ENCODE measurements around the gene GCNA. TPM values are rescaled to one million over a fixed set of nuclear protein-coding genes. Genes with fewer than 3 reads are reported as not detected.
A peak's percentile ranks its signal among the peaks of the same experiment; 100 is the strongest.

GCNA gene
- total and polyA plus RNA-seq, 10 of the 15 experiments (the other 5 are each of a cell fraction or from before 2014, with no cell fraction given), result 0.37 to 1.6 (median 0.90) TPM

GRCh38 chrX:71619193-71619592 lies 41.0 kb downstream of the GCNA start (continued):
- TF ChIP-seq NFYB (IDR thresholded peaks at IDR 0.05; ENCODE audit: insufficient read depth, low read depth, low read length) (no peak), SMAD1 (IDR thresholded peaks at IDR 0.05; ENCODE audit: low read depth, partially characterized antibody) (no peak), KLF5 (IDR thresholded peaks at IDR 0.05; ENCODE audit: partially characterized antibody) (no peak), EGR1 (IDR thresholded peaks at IDR 0.05; ENCODE audit: borderline replicate concordance in 1 of 2, low read depth in 2 of 2, low read length in 2 of 2) (no peak), CBX3 (IDR thresholded peaks at IDR 0.05; ENCODE audit: borderline replicate concordance, low read depth) (no peak), MAX (IDR thresholded peaks at IDR 0.05; ENCODE audit: low read depth, low read length) (no peak), ZNF384 (IDR thresholded peaks at IDR 0.05; ENCODE audit: borderline replicate concordance, low read depth, low read length) (no peak), SIX5 (IDR thresholded peaks at IDR 0.05; ENCODE audit: low read depth, low read length, severe bottlenecking) (no peak), CHD2 (IDR thresholded peaks at IDR 0.05; ENCODE audit: borderline replicate concordance, low read depth, low read length) (peak; percentile 36; the same call in 1 of the 2 replicates), STAT3 (IDR thresholded peaks at IDR 0.05; ENCODE audit: low read depth, low read length) (no peak), YBX1 (IDR thresholded peaks at IDR 0.05) (no peak), GABPA (IDR thresholded peaks at IDR 0.05; ENCODE audit: low read depth) (no peak), RFX5 (IDR thresholded peaks at IDR 0.05; ENCODE audit: low read depth, low read length) (no peak), TAF1 (IDR thresholded peaks at IDR 0.05; ENCODE audit: borderline replicate concordance, low read depth, low read length) (no peak), YY1 (IDR thresholded peaks at IDR 0.05; ENCODE audit: low read depth, low read length) (no peak), ATF2 (IDR thresholded peaks at IDR 0.05; ENCODE audit: low read length) (no peak), PBX3 (IDR thresholded peaks at IDR 0.05; ENCODE audit: insufficient replicate concordance, low read depth, low read length) (no peak), GATAD2B (conservative IDR thresholded peaks at IDR 0.05; ENCODE audit: low read depth) (no peak), ZSCAN29 (IDR thresholded peaks at IDR 0.05) (no peak), IKZF1 (conservative IDR thresholded peaks at IDR 0.05) (peak; percentile 53), SMARCA5 (IDR thresholded peaks at IDR 0.05) (no peak)
- TF ChIP-seq, protein P1, sequence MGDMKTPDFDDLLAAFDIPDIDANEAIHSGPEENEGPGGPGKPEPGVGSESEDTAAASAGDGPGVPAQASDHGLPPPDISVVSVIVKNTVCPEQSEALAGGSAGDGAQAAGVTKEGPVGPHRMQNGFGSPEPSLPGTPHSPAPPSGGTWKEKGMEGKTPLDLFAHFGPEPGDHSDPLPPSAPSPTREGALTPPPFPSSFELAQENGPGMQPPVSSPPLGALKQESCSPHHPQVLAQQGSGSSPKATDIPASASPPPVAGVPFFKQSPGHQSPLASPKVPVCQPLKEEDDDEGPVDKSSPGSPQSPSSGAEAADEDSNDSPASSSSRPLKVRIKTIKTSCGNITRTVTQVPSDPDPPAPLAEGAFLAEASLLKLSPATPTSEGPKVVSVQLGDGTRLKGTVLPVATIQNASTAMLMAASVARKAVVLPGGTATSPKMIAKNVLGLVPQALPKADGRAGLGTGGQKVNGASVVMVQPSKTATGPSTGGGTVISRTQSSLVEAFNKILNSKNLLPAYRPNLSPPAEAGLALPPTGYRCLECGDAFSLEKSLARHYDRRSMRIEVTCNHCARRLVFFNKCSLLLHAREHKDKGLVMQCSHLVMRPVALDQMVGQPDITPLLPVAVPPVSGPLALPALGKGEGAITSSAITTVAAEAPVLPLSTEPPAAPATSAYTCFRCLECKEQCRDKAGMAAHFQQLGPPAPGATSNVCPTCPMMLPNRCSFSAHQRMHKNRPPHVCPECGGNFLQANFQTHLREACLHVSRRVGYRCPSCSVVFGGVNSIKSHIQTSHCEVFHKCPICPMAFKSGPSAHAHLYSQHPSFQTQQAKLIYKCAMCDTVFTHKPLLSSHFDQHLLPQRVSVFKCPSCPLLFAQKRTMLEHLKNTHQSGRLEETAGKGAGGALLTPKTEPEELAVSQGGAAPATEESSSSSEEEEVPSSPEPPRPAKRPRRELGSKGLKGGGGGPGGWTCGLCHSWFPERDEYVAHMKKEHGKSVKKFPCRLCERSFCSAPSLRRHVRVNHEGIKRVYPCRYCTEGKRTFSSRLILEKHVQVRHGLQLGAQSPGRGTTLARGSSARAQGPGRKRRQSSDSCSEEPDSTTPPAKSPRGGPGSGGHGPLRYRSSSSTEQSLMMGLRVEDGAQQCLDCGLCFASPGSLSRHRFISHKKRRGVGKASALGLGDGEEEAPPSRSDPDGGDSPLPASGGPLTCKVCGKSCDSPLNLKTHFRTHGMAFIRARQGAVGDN (IDR thresholded peaks at IDR 0.05), result no peak; the same call in 1 of the 2 replicates
- TF ChIP-seq, protein P2, sequence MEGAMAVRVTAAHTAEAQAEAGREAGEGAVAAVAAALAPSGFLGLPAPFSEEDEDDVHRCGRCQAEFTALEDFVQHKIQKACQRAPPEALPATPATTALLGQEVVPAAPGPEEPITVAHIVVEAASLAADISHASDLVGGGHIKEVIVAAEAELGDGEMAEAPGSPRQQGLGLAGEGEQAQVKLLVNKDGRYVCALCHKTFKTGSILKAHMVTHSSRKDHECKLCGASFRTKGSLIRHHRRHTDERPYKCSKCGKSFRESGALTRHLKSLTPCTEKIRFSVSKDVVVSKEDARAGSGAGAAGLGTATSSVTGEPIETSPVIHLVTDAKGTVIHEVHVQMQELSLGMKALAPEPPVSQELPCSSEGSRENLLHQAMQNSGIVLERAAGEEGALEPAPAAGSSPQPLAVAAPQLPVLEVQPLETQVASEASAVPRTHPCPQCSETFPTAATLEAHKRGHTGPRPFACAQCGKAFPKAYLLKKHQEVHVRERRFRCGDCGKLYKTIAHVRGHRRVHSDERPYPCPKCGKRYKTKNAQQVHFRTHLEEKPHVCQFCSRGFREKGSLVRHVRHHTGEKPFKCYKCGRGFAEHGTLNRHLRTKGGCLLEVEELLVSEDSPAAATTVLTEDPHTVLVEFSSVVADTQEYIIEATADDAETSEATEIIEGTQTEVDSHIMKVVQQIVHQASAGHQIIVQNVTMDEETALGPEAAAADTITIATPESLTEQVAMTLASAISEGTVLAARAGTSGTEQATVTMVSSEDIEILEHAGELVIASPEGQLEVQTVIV (IDR thresholded peaks at IDR 0.05; ENCODE audit: borderline replicate concordance, partially characterized antibody), result no peak
